ENCODE measurements around the gene NDUFB2.
"Not testable (repeated sequence)": the region's sequence is repeated elsewhere in the genome, so short reads cannot be mapped to it uniquely, and the experiment has no call there.

The NDUFB2 gene

DNA sequence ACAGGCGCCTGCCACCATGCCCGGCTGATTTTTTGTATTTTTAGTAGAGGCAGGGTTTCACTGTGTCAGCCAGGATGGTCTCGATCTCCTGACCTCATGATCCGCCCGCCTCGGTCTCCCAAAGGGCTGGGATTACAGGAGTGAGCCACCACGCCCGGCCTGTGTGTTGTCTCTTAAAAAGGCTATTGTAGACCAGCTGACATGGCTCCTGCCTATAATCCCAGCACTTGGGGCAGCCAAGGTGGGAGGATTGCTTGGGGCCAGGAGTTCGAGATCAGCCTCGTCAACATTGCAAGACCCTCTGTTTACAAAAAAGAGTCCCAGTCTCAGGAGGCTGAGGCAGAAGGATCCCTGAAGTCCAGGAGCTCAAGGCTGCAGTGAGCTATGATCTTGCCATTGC, 2.7 kb upstream of the NDUFB2 start:
- DNase-seq = not testable (repeated sequence)

DNA sequence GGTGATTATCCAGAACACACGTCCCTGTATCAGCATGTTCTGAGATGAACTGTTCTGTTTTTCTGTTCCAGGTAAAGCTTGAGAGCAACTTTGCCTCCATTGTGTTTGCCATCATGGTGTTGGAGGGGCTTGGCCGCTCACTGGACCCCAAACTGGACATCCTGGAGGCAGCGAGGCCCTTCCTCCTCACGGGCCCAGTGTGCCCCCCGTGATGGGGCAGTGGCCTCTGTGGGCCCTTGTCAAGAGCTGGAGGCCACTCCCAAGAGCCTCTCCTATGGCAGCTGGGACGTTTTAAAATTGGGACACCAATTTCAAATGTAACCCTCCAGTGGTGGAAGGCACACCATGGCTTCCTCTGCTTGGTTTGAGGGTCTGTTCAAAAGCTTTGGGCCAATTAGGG, 1.9 kb upstream of the NDUFB2 start:
- DNase-seq = no peak

DNA sequence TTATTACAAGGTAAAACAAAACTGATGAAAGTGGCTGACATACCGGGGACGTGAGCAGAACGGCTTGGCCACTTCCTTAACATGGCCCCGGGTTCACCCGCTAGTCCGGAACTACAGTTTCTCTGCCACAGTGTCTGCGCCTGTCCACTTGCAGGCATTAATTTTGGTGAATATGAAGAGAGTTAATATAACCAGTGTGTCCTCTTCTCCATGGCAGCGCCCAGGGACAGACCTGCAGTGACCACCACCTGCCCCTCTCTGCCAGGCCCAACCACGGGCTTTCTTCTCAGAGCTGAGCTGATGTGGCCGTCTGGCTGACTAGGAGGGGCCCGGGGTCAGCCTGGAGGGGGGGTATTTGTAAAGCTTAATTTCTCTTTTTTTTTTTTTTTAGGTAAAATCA, 1.1 kb upstream of the NDUFB2 start:
- no peak for DNase-seq

DNA sequence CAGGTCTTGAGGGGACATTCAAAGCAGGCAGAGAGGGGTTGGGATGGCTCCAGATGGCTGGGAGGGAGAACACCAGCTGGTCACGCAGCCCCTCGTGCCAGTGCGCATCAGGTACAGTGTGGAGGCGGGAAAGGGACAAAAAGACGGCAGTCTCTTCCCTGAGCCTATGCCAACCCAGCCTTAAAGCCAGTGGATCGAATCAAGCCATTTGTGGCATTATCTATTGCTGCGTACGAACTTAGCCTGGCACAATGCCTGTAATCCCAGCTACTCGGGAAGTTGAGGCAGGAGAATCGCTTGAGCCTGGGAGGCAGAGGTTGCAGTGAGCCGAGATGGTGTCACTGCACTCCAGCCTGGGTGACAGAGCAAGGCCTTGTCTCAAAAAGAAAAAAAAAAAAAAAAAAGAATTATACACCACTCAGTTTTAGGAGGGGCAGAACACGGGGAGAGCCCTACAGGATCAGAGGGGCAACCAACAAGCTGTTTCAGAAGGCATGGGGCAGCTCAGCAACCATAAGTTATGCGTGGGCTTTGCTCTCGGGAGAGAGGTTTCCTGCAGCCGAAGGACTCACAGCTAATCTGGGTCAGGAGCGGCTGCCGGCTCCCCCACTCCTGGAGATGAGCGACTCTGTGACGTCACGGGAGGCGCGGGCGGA, 356 bp upstream of the NDUFB2 start:
- peak in 1 of 2 donors; percentile 87 for DNase-seq

DNA sequence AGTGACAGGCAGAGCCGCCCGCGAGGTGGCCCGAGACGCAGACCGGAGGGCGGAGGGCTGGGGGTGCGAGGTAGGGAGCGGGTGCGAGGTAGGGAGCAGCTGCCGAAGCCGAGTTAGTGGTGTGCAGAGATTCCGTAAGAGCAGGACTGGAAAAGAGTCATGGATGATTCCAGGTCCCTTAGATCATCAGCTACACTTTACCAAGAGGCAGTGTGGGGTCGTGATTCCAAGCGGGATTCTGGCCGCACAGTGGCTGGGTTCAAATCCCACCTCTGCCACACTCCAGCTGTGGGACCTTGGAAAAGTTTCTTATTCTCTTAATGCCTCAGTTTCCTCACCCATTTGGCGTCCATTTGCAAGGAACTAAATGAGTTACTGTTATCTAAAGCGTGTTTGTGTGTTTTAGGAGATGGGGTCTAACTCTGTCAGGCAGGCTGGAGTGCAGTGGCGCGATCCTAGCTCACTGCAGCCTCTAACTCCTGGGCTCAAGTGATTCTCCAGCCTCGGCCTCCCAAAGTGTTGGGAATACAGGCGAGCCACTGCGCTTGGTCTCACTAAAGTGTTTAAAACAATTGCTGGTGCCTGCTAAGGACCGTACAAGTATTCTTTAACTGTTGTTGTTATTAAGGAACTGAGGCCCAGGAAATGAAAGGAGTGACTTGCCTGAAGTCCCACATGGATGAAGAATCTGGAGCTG, 1.1 kb downstream of the NDUFB2 start:
- DNase-seq = no peak

DNA sequence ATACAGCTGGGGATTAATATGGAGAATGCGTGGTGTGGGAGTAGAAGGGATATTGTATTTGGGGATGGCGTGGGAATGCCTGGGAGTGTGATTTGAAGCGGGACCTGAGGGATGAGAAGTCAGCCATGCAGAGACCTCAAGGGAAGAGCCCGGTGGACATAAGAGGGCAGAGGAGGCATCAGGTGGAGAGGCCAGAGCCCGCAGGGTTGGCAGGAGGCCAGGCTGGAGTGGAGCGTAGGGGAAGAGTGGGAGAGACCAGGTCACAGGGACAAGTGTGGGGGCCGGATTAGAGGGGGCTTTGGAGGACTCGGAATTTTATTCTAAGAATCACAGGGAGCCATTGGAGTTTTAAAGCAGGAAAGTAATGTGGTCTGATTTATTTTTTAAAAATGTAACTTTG, 2.0 kb downstream of the NDUFB2 start:
- no peak for DNase-seq

DNA sequence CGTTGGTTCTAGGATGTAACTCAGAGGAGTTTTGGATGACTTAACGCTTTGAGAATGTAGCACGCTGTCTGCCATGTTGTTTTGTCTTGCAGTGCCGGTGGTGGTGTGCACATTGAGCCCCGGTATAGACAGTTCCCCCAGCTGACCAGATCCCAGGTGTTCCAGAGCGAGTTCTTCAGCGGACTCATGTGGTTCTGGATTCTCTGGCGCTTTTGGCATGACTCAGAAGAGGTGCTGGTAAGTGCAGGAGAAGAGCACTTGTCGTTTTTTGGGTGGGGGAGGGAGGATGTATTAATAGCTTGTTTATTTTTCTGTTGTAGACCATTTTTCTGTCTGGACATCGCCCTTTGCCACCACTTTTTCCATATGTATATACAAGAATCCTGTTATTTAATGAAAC, 6.3 kb downstream of the NDUFB2 start:
- no peak for DNase-seq

DNA sequence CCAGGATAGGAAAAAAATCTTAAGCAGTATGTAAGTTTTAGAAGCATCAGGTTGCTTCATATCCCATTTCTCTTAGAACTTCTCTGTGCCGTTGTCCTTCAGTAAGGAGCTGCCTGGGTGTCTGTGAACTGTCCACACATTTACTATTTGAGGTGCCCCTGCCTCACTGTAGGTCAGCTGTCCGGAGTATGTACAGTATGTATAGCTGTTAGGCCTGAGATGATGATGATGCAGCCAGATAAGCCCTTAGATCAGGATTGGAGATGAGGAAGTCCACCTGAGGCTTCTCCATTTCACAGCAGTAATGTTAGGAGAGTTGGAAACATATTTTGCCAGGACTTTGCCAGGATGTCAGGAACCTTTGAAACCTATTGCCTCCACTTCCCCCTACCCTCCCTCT, 7.7 kb downstream of the NDUFB2 start:
- DNase-seq = no peak

DNA sequence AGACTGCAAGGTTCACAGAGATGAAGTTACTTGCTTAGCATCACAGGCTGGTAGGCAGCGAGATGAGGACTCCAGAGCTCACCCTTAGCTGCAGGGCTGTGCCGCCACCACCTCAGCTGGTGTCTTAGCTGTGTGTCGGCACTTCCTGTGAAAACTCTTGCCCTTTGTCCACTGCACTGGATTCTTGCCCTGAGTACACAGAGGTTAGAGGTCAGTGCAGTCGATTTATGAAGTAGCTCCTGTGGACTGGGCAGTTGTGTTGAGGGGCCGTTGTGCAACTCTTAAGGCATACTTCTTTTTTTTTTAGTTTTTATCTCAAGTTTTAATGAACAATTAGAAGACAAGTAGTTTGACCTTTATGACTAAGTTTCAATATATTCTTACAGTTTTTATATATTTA, 10.6 kb downstream of the NDUFB2 start:
- no peak for DNase-seq

DNA sequence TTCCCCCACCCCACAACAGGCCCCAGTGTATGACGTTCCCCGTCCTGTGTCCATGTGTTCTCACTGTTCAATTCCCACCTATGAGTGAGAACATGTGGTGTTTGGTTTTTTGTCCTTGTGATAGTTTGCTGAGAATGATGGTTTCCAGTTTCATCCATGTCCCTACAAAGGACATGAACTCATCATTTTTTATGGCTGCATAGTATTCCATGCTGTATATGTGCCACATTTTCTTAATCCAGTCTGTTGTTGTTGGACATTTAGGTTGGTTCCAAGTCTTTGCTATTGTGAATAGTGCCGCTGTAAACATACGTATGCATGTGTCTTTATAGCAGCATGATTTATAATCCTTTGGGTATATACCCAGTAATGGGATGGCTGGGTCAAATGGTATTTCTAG, 12.3 kb downstream of the NDUFB2 start:
- not testable (repeated sequence) for DNase-seq

DNA sequence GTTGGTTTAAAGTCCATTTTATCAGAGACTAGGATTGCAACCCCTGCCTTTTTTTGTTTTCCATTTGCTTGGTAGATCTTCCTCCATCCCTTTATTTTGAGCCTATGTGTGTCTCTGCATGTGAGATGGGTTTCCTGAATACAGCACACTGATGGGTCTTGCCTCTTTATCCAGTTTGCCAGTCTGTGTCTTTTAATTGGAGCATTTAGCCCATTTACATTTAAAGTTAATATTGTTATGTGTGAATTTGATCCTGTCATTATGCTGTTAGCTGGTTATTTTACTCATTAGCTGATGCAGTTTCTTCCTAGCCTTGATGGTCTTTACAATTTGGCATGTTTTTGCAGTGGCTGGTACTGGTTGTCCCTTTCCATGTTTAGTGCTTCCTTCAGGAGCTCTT, 15.9 kb downstream of the NDUFB2 start:
- not testable (repeated sequence) for DNase-seq

DNA sequence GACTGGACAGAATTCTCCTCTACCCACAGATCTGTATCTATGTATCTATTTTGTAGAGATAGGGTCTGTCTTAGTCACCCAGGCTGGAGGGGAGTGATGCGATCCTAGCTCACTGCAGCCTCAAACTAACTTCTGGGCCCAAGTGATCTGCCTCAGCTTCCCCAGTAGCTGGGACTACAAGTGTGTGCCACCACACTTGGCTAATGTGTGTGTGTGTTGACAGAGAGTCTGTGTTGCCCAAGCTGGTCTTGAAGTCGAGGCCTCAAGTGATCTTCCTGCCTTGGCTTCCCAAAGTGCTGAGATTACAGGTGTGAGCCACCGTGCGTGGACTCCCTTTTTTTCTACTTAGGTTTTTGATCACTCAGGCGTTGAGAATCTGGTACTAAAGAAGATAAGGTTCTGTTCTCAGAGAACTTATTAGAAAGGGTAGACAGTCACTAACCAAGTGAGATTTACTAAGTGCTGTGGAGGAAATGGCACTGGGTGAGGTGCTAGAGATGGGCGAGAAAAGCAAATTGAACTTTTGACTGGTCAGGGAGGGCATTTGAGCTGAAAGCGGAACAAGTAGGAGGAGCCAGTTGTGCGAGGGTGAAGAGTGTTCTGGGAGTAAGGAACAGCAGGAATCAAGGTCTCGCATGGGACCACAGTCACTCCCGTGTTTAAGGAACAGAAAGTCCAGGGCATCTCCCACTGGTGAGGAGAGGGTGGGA, 18.0 kb downstream of the NDUFB2 start:
- DNase-seq = no peak

DNA sequence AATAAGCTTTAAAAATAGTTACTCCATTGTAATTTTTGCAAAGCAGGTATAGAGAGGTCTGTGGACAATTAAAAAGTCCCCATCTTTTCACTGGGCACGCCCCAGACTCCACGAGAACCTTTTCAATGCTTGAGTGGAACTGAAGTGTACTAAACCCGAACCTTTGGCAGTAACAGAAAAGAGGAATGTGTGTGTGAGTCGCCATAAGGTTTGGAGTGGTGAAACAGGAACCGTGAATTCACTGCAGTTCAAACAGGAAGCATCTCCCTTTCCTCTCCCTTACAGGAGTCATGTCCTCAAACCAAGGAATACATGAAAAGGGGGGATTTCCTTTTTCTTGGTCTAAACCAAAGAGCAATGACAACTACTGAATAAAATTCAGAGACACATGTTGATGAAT, 23.2 kb downstream of the NDUFB2 start:
- DNase-seq = no peak

DNA sequence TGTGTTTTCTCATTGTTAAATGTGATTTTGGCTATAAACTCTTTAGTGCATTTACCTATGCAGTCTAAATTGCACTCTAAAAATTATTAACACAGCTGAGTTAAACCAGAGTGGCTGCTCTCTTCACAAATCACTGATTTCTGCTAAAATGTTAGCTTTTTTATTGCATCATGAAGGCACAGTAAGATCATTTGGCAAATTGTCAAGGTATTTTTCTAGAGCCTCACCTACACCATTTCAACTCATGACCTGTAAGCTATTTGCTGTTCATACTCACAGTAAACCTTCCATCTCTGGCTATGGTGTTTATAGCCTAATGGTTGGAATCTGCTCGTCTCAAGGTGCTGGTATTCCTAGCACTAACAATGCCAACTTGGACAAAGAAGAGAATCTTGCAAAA, 25.7 kb downstream of the NDUFB2 start:
- DNase-seq = no peak

DNA sequence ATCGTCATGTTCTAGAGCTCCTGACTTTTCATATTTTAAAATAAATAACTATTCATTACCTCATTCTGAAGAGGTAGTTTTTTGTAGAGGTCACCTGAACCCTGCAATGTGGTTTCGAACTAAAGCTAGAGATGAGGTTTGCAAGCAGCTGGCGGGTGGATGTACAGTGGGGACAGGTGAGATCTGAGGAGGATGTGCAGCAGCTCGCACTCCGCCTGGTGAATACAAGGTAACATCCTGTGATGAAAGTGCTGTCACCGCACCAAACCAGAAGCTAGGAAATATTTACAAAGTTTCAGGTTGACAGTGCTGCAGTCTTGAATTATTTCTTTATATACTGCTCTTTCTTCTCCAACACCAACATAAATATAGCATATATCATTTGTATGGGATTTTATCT, 26.5 kb downstream of the NDUFB2 start:
- no peak for DNase-seq

DNA sequence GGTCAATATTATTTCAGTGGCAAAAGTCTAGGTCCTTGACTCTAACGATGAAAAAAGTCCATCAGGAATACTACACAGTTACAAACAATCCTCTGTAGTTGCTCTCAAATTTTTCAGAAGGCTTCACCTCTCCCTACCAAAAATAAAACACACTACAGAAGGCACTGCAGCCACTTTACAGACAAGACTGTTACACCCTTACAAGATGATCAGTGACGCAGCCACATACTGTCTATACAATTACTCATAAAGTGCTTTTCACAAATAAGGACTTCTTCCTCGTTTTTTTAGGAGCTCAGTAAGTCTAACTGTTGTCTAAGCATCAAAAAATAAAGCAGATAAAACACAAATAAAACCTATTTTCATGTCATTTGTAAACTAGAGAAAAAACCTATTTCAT, 27.1 kb downstream of the NDUFB2 start:
- DNase-seq = no peak

DNA sequence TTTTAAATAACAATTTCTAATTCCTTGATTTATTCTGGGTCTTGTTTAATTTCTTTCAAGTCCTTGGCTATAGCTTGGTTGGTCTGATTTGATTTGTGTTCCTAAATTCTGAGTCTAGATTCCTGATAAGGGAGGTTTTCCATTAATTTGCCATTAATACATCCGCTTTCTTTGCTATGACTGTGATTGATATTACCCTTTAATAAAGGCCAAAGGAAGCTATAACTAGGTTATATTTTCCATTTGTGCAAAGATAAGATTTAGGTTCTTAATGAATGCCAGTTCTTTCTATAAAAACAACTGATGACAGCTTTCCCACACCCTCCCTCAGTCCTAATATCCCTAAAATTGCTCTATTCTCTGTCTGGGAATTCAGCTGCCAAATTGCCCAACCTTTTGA, 28.2 kb downstream of the NDUFB2 start:
- DNase-seq = no peak

DNA sequence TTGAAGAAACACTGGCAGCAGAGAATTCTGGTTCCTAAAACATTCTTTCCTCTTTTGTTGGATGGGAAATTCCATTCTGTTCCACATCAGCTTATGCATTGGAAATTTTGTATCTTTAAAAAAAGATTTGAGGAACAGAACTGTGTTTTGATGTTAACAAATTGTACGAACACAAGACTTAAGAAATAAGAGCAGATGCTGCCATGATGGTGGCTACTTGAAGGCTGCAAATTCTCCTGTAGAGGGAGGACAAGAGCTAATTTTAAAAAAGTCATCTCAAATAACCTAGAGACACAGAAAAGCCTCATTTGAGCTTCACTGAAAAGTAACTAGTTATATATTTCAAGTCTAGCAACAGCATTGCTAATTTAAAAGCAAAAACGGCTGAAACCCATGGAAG, 29.8 kb downstream of the NDUFB2 start:
- DNase-seq = peak in 1 of 2 donors; percentile 3

DNA sequence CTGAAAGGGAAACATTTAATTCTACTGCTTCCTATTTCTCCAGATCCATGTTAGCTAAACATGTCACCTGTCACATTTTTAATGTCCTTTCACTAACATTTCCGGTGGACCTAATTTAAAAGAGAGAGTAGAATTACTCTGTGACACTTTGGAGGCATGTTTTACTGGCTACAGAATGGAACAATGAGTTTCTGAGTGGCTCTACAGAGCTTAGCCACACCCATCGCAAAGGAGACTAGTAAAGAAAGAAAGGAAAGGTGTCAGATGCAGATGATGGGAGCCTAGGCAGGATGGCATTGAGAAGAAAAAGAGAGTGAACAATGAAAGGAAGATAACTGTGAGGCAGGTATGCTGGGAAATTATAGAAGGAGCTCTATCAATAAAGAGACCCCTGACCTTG, 35.9 kb downstream of the NDUFB2 start:
- no peak for DNase-seq

DNA sequence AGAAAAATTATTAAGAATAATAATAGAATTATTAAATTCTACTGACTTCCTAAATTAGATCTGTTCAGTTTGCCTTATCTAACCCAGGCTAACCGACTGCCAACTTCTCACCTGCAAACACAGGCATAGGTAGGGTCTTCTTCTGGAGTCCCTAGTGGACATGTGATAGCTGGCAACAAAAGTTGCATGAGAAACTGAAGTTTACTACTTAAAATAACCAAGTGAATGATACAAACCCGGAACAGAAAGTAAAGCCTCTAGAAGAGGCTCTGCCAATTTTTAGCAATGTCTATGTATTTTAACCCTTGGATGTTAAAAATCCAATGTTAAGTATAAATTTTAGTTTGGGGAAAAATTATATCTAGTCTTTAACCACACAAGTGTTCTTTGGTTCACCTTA, 37.6 kb downstream of the NDUFB2 start:
- DNase-seq = no peak

DNA sequence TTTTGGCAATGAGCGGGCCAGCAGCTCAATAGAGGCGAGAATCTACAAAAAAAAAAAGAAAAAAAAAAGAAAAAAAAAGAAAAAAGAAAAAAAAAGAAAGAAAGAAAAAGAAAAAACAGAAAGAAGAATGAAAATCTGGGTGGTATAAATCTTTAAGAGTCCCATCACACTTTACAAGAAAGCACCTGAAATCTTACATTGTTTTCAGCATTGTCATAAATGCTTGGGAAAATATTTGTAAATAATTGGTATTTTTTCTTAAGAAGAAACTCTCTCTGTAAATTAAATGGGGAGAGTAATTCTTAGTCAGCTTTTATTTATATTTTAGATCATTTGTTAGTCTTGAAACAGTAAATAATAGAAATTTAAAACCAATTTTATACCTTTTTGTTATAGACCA, 38.2 kb downstream of the NDUFB2 start:
- no peak for DNase-seq

DNA sequence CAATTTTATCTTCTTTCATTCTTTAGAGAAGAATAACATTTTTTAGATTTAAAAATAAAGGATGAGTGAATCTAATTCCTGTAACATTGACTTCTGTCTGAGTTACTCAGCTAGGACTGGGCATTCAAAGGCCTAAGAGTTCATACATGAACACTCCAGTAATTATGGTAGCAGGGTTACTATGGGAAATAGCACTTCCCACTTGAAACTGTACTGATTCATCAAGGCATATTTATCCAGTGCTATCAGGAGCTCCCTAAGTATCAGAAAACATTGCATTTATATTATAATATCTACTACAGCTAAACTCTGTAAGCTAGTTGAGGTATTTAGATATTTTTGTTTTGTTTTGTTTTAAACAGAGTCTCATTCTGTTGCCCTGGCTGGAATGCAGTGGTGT, 41.8 kb downstream of the NDUFB2 start:
- no peak for DNase-seq

DNA sequence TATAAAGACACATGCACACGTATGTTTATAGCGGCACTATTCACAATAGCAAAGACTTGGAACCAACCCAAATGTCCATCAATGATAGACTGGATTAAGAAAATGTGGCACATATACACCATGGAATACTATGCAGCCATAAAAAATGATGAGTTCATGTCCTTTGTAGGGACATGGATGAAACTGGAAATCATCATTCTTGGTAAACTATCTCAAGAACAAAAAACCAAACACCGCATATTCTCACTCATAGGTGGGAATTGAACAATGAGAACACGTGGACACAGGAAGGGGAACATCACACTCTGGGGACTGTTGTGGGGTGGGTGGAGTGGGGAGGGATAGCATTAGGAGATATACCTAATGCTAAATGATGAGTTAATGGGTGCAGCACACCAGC, 46.7 kb downstream of the NDUFB2 start:
- not testable (repeated sequence) for DNase-seq

DNA sequence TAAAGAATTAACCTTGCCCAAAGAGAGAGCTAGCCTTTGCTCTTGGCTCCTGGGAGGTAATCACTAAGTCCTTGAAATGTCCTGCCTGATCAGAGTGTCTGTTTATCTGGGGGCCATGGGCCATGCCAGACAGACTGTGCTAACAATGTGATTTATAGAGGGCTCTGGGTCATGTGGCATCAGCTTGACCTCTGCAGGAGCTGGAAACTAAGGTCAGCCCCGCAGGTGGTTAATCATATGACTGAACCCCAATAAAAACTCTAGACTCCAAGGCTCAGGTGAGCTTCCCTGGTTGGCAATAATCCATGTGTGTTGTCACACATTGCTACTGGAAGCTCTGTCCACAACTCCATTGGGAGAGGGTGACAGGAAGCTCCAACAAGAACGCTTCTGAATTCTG, 47.5 kb downstream of the NDUFB2 start:
- DNase-seq = no peak

All from hippocampal formation (tissue), 2 donors.